H54 (cell line): Measurements from ENCODE around the gene RPUSD4.

Experiments
- DNase-seq: peaks from one replicate; pipeline ENCODE4 v3.0.0; 2011; ENCODE audit warnings: low spot score, mixed read lengths; ENCODE audit not compliant: insufficient read length
- FAIRE-seq: peaks from 3 replicates; lab custom pipeline; 2011; peaks lifted over from hg19 to GRCh38; lab: Jason Lieb, UNC
- POLR2A ChIP-seq: IDR thresholded peaks from 2 replicates; pipeline ENCODE4 v1.6.1; 2011; ENCODE audit warnings: low read depth, mild to moderate bottlenecking, low read length

The RPUSD4 gene

DNA sequence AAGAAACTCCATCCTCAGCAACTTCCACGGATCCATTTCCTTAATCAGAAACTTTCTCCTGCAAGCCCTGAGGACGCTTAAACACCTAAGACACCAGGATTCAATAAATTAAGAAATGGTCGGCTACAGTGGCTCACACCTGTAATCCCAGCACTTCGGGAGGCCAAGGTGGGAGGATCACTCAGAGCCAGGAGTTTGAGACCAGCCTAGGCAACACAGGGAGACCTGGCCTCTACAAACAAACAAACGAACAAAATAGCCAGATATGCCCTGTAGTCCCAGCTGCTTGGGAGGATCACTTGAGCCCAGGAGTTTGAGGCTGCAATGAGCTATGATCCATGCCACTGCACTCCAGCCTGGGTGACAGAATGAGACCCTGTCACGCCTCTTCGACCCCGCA lies 46.7 kb downstream of the RPUSD4 start:
- DNase-seq: no peak
- TF ChIP-seq POLR2A: no peak
- no peak for FAIRE-seq

DNA sequence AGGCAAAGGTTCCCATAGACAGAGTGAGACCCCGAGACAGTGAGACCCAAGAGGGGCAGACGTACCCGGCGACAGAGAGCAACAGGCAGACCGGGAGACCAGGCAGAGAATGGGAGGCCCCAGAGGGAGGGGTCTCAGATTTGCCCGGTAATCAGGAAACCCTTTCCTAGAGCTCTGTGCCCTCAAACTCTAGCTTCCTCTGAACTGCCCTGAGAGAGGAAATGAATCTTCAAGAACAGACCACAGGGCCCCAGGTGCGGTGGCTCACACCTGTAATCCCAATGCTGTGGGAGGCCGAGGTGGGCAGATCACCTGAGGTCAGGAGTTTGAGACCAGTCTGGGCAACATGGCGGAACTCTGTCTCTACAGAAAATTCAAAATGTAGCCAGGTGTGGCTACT lies 47.7 kb downstream of the RPUSD4 start:
- FAIRE-seq: no peak
- no peak for TF ChIP-seq POLR2A
- no peak for DNase-seq

DNA sequence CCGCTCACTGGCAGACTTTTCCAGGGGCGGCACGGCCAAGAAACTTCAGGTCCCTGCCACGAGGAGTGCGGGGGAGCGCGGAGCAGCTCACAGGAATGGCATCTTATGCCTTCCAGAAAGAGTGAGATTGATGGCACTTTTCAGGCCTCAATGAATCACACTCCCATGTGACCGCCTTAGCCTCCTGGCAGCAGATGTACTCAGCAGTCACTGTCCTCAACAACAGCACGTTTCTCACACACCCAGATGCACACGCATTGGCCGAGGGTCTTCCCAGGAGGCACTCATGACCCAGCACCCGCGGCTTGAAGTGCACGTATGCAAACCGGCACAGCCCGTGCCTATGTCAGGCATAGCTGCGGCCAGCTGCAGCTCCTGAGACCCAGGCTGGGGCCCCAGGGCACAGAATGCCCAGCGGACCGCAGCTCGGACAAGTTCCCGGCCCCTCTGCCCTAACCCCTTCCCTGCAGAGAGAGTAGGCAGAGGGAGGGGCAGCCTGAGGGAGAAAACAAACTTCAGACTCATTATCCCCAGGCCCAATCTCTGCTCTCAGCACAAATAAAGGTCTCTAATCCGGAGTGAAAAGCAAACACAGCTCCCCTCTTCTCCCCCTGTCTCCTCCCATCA lies 48.3 kb downstream of the RPUSD4 start:
- DNase-seq: peak; percentile 74
- no peak for TF ChIP-seq POLR2A
- peak; percentile 91 for FAIRE-seq

DNA sequence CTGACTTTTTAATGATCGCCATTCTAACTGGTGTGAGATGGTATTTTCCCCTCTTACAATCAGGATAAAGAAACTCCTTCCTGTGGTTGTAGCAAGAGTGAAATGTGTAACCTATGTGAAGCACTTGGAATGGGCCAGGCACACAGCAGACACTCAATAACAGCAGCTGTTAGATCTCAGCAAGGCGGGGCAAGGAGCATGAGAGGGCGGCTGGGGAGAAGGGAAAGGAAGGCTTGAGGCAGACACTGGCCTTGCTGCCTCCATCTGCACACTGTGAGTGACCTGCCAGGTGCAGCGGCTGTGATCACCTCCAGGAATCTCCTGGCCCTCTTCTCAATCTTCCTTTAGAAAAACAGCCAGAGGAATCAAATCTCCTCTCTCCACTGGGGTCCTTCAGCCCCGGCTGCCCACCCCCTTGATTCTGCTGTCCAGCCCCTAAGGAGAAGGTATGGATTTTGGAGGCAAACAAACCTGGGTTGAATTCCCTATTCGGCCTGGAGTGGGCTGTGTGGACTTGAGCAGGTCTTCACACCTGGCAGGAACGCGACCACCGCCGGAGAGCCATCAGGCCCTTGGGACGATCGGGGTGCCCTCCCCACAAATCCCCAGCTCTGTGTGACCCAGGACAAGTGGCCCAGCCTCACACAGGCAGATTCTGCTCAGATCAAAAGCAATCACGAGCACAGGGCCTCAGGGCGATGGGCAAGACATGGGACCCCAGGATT lies 49.0 kb downstream of the RPUSD4 start:
- no peak for DNase-seq
- FAIRE-seq: no peak
- TF ChIP-seq POLR2A: no peak

DNA sequence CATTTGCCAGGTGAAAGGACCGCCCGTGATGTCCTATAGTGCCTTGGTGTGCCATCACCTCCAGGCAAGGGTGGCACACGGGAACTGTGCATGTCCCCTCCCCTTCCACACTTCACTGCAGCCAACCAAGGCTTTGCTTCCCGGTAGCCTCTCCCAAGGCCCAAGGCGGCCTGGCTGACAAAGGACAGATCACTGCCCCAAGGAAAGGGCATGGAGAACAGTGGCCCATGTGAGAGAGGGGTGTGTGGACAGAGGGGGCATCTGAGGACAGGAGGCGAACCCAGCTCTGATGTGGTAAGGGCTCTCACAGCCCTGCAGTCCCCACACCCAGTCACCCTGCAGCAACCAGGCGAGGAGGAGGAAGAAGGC lies 50.4 kb downstream of the RPUSD4 start:
- no peak for FAIRE-seq
- no peak for TF ChIP-seq POLR2A
- DNase-seq: no peak

DNA sequence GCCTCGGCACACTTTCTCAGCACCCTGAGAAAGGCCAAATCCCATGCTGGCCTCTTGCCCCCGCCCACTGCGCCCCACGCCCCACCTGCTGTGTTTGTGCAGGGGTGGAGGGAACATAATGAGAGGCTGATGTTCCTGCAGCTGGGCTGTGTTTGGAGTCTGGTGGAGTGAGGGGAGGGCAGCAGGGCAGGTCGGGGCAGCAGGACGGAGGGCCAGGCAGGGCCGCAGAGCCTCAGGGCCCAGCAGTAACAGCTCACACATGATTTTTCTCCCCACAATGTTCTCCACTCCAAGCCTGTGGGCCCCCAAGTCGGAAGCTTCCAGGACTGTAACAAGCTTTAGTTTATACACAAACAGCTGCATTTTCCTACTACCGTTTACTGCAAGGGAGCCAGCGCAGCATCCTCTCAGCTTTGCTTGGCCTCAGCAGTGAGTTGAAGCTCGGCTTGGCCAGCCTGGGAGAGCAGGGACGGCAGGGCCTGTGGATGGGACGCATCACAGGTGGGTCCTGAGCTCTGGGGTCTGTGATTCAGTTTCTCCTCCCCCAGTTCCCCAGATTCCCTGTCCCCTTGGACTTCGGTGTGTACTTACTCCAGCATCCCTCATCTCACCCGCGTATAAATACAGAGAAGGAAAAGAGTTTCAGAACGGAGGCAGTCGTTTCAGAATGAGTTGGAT lies 51.0 kb downstream of the RPUSD4 start:
- FAIRE-seq (no peak), DNase-seq (no peak)
- no peak for TF ChIP-seq POLR2A

DNA sequence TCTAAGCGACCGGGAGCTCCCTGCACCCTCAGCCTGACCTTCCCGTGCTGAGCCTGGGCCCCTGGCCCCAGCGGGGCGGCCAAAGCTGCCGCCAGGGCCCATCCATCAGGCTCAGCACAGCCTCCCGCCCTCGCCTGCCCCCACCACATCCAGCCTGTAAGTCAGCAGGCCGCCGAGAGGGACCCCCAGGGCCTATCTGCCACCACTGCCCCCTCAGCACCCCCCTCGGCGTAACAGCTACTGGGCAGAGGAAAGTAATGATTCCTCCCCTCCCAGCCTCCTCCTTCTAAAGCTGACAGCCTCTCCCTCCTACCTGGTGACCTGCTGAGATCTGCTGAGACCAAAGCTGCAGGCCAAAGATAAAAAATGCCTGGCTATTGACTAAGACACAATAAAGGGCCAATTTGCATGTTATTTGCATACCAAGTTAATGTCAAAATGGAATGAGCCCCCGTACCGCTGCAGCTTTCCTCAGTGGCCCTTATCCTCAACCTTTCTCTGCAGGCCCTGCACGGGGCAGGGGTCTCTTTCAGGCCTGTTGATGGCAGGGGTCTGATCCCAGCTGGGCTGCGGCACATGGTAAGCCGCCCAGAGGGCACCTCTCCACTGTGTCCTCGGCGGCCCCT lies 51.6 kb downstream of the RPUSD4 start:
- DNase-seq: no peak
- FAIRE-seq: no peak
- no peak for TF ChIP-seq POLR2A

DNA sequence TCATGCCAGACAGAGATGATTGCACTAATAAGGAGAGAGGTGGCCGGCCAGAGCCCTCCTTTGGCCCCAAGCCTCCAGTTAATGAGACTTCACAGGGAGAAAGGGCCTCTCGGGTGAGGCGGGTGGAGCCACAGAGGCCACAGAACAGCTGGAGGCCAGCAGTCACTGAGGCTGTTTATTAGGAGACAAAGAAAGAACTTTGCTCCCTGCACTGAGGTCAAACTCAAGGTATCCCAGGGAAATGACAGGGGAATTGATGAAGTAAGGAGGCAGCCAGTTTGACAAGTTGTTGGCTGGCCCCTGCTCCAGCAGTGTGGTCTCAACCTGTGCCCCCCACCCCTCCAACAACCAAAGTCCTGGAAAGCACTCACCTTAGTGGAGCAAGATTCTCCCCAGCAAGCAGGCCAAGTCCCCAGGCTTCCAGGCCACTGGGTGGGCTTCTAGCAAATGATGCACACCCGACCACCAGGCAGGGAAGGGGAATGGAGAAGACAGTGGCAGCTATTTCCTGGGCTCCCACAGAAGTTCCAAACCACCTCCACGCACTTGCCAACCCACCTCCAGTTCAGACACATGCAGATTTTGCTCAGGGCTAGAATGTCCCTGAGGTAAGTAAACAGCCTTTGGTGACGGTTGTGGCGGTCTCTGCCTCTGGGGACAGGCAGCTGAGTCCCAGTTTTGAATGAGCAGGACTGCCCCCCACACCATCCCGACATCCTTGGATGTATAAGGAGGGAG lies 53.2 kb downstream of the RPUSD4 start:
- FAIRE-seq: no peak
- no peak for TF ChIP-seq POLR2A
- DNase-seq: no peak

DNA sequence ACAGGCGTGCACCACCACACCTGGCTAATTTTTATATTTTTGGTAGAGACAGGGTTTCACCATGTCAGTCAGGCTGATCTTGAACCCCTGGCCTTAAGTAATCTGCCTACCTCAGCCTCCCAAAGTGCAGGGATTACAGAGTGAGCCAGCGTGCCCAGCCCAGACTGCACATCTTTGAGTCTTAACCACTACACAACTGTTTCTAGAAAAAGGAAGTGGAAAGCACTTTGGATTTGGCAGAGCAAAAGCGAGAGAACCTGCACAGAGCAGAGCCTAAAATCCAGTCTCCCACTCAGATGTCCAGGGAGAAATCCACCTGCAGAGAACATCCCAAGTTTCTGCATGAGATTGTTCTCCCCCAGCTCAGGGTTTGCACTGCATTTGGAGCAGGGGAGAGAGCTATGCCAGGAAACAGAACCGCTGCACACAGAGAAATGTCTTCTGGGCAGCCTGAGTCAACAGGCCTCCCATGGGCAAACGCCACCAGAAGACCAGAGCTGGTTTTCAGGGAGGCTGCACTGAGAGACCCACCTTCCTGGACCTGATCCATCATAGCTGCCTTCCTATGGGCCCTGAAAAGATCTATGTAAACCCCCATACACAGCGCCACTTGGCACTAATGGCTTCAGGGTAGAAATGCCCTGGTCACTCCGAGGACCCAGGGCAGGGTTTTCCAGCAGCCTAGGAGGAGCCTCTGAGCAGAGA lies 54.0 kb downstream of the RPUSD4 start:
- TF ChIP-seq POLR2A: no peak
- no peak for FAIRE-seq
- no peak for DNase-seq

DNA sequence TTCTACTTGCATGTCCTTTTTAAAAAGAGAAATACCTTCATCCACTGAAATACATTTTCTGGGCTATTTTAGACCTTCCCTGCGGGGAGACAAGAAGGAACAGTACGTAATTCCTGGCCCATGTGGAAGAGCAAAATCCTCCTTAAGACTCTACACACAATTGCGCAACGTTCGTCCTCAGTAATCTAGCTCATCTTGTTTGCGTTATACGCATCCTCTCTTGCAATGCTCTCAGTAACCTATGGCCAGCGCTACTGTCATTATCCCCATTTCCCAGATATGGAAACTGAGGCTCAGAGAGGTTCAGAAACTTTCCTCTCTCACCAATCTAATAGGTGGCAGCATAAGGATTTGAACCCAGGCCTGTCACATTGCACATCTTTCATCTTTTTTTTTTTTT lies 54.6 kb downstream of the RPUSD4 start:
- DNase-seq: no peak
- no peak for FAIRE-seq
- no peak for TF ChIP-seq POLR2A

DNA sequence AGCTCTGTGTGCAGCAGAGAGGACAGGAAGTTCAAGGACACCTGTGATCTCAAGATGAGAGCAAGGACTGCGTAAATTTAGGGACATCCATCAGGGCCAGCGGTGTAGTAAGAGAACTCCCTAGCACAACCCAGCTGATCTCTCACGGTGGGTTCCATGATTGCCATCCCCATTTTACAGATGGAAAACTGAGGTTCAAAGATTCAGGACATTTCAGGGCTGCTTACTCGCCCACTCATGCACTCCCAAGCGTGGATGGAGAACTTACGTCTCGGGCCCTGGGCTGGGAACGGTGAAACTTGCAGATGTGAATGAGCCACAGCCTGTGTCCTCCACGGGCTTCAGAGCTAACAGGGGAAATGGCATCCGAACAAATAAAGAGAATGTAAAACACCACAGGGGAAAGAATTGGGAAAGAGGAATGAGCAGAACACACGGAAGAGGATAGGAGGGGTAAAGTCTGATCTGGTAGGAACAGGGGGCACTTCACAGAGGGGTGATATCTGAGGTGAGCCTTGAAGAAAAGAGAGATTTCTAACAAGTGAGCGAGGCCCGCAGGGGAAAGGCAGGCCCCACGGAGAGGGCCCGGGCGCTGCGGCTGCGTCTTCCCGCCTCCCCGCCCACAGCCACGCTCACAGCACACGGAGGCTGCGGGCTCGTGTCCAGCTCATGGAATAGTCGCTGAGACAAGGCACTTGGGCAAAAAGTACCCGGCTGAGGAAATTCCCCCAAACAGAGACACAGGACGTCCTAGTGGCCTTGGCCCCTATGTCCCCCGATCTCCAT lies 55.9 kb downstream of the RPUSD4 start:
- no peak for TF ChIP-seq POLR2A
- no peak for FAIRE-seq
- DNase-seq: no peak

DNA sequence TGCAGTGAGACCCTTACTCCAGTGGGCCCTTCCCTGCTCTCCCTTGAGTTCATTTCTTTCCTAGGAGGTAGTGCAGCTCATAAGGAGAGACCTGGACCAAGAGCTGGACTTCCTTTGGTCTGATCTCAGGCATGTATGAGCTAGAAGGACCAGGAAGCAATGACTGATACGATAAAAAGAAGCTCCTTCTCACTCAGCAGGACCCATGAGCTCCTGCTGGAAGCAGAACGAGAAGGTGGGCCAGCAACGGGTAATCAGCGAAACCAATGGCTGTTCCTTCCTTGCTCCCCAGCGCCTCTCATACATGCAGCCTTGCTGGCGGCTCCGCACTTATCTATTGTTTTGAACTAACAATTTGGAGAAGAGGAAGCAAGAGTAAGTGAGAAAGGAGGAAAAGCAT lies 56.8 kb downstream of the RPUSD4 start:
- no peak for FAIRE-seq
- DNase-seq: no peak
- TF ChIP-seq POLR2A: no peak
